HG03439 (cell line): Measurements from ENCODE around the gene CENPQ.
"Not testable (repeated sequence)": the region's sequence is repeated elsewhere in the genome, so short reads cannot be mapped to it uniquely, and the experiment has no call there.

Experiments
- ATAC-seq: cut with Tn5 transposase; IDR thresholded peaks from one replicate; pipeline ENCODE4 v1.9.1; 2021; ENCODE audit warnings: mild to moderate bottlenecking, moderate library complexity; ENCODE audit not compliant: unreplicated experiment

Gene CENPQ

GRCh38 chr6:49462927-49463611 is at the start of gene CENPQ, which contains the start of gene MMUT:
Gene CENPQ (plus strand): TSS chr6:49463370. CDS start chr6:49470177, 6,807 bp downstream.
Gene MMUT (minus strand): TSS chr6:49463253. CDS start chr6:49459466, 3,787 bp downstream.
- peak; percentile 98 for ATAC-seq

GRCh38 chr6:49415358-49415757 is 47.8 kb upstream of the CENPQ start:
- no peak for ATAC-seq

- ATAC-seq: no peak
Measured at GRCh38 chr6:49416195-49416594, 47.0 kb upstream of the CENPQ start.

- no peak for ATAC-seq
Measured at GRCh38 chr6:49423817-49424216, 39.4 kb upstream of the CENPQ start.

- ATAC-seq: no peak
Measured at GRCh38 chr6:49430187-49430586, 33.0 kb upstream of the CENPQ start.

GRCh38 chr6:49430866-49431265 is 32.3 kb upstream of the CENPQ start:
- no peak for ATAC-seq

GRCh38 chr6:49453221-49453620 is 9.9 kb upstream of the CENPQ start:
- no peak for ATAC-seq

- peak; percentile 70 for ATAC-seq
Measured at GRCh38 chr6:49454787-49455709, 8.1 kb upstream of the CENPQ start.

- no peak for ATAC-seq
Measured at GRCh38 chr6:49457771-49458170, 5.4 kb upstream of the CENPQ start.

- no peak for ATAC-seq
Measured at GRCh38 chr6:49462071-49462470, 1.1 kb upstream of the CENPQ start.

- peak; percentile 2 for ATAC-seq
Measured at GRCh38 chr6:49462599-49462926, 607 bp upstream of the CENPQ start.

- ATAC-seq: peak; percentile 9
Measured at GRCh38 chr6:49463612-49463967, 420 bp downstream of the CENPQ start.

- no peak for ATAC-seq
Measured at GRCh38 chr6:49464691-49465090, 1.5 kb downstream of the CENPQ start.

GRCh38 chr6:49468042-49468441 is 4.9 kb downstream of the CENPQ start:
- no peak for ATAC-seq

- not testable (repeated sequence) for ATAC-seq
Measured at GRCh38 chr6:49476564-49476963, 13.4 kb downstream of the CENPQ start.

GRCh38 chr6:49479308-49479970 is 16.3 kb downstream of the CENPQ start:
- no peak for ATAC-seq

GRCh38 chr6:49481846-49482245 is 18.7 kb downstream of the CENPQ start:
- ATAC-seq: not testable (repeated sequence)

- not testable (repeated sequence) for ATAC-seq
Measured at GRCh38 chr6:49483380-49483779, 20.2 kb downstream of the CENPQ start.

- ATAC-seq: no peak
Measured at GRCh38 chr6:49490633-49491032, 27.5 kb downstream of the CENPQ start.

GRCh38 chr6:49497304-49497703 is 34.1 kb downstream of the CENPQ start:
- no peak for ATAC-seq

GRCh38 chr6:49499126-49499525 is 36.0 kb downstream of the CENPQ start:
- ATAC-seq: no peak

GRCh38 chr6:49499623-49500022 is 36.5 kb downstream of the CENPQ start, which contains the start of gene GLYATL3:
Gene GLYATL3 (plus strand): TSS chr6:49499923. CDS start chr6:49511991, 12,068 bp downstream.
- ATAC-seq: no peak
